ENCODE measurements around the gene PRR3. TPM values are rescaled to one million over a fixed set of nuclear protein-coding genes. Genes with fewer than 3 reads are reported as not detected.

PRR3 gene
- total and polyA plus RNA-seq, 9 of the 15 experiments (the other 6 are each of a cell fraction or from before 2014, with no cell fraction given) = 23.5 to 59.6 (median 28.8) TPM

DNA sequence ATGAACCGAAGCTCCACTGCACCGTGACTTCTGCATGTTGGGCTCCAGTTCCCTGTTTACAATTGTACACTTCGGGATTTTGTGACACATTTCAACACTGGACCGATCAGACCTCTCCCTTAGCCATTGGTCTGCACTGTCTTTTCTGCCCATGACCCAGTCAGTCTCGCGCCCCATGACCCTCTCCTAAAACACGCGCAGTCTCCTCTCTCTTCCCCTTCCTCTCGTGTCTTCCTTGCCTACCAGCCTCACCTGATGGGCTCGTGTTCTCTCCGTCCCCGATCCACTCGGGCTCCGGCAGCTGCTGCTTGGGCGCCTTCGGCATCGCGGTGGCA is 13.6 kb downstream of the PRR3 start (continued):
- TF ChIP-seq DLX4 (CRISPR knock-in tag; IDR thresholded peaks at IDR 0.05) (no peak), AFF1 (IDR thresholded peaks at IDR 0.05; ENCODE audit: low read depth in 1 of 2, partially characterized antibody in 2 of 2) (peak in 1 of 2 experiments; percentile 56)
- TF ChIP-seq, protein P1, sequence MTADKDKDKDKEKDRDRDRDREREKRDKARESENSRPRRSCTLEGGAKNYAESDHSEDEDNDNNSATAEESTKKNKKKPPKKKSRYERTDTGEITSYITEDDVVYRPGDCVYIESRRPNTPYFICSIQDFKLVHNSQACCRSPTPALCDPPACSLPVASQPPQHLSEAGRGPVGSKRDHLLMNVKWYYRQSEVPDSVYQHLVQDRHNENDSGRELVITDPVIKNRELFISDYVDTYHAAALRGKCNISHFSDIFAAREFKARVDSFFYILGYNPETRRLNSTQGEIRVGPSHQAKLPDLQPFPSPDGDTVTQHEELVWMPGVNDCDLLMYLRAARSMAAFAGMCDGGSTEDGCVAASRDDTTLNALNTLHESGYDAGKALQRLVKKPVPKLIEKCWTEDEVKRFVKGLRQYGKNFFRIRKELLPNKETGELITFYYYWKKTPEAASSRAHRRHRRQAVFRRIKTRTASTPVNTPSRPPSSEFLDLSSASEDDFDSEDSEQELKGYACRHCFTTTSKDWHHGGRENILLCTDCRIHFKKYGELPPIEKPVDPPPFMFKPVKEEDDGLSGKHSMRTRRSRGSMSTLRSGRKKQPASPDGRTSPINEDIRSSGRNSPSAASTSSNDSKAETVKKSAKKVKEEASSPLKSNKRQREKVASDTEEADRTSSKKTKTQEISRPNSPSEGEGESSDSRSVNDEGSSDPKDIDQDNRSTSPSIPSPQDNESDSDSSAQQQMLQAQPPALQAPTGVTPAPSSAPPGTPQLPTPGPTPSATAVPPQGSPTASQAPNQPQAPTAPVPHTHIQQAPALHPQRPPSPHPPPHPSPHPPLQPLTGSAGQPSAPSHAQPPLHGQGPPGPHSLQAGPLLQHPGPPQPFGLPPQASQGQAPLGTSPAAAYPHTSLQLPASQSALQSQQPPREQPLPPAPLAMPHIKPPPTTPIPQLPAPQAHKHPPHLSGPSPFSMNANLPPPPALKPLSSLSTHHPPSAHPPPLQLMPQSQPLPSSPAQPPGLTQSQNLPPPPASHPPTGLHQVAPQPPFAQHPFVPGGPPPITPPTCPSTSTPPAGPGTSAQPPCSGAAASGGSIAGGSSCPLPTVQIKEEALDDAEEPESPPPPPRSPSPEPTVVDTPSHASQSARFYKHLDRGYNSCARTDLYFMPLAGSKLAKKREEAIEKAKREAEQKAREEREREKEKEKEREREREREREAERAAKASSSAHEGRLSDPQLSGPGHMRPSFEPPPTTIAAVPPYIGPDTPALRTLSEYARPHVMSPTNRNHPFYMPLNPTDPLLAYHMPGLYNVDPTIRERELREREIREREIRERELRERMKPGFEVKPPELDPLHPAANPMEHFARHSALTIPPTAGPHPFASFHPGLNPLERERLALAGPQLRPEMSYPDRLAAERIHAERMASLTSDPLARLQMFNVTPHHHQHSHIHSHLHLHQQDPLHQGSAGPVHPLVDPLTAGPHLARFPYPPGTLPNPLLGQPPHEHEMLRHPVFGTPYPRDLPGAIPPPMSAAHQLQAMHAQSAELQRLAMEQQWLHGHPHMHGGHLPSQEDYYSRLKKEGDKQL (CRISPR knock-in tag; IDR thresholded peaks at IDR 0.05; ENCODE audit: borderline replicate concordance) = no peak
